Right lobe of liver (tissue), 4 donors: ENCODE data around the gene ITPRID2.

Experiments used
- CTCF ChIP-seq, 4 donors: fragments of 200-600 bp in 3 of 4; fragments of 450-650 bp in 1 of 4; IDR thresholded peaks; one replicate each; pipeline versions ENCODE4 v1.5.1 to v1.8.0; 2016 to 2022; ENCODE audit warnings: antibody characterized with exemption in 4 of 4, mild to moderate bottlenecking in 2 of 4
- POLR2A ChIP-seq: fragments of 450-650 bp; IDR thresholded peaks from one replicate; pipeline ENCODE4 v1.6.1; 2017; ENCODE audit warnings: antibody characterized with exemption, mild to moderate bottlenecking
- donor health status: DM: no; HTN: no; CAD: no.
- donor health status: DM: no; HTN: no; CAD: no.
- donor health status: DM: no; HTN: yes; CAD: no.

GRCh38 chr2:181978351-181979150 is 87.0 kb downstream of the ITPRID2 start:
- TF ChIP-seq CTCF (IDR thresholded peaks at IDR 0.05) (no peak), POLR2A (no peak)
